Measurements from ENCODE around the gene NFKBIE.

NFKBIE gene

DNA sequence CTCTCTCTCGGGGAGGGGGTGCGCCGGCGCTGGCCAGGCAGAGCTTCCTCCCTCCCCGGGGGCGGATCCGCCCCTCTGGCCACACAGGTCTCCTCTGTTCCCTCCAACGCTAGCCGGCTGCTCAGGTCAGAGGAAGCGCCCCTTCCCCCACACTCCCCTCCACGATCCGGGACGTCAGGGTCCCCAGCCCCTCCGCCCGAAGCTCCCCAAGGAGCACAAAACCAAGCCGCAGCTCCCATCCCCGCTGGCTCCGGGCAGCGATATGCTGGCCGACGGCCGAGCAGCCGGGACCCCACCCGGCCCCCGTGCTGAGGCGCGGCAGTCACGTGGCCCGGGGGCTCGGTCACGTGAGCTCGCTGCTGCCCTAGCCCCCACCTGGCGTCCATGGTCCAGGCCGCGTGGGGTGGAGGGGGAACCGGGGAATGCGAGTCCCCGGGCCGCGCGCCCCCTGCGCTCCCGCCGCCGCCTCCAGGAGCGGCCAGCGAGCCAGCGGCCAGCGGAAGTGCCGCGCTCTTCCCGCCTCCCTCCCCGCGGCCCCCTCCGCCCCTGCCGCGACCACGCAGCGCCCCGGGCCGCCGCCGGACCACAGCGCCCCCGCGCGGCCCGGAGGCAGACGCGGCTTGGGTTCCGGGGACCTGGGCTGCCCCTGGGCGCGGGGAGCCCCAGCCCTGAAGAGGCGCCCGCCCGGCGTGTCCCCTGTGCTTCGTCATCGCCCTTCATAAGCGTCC lies 8.2 kb downstream of the NFKBIE start, which contains the start of gene SLC35B2:
TSS of gene SLC35B2 (minus strand) at position 504 of the 728 bp plus-strand sequence. CDS start at position 386, 118 bp downstream.
- TF ChIP-seq TCF4 (CRISPR knock-in tag; IDR thresholded peaks at IDR 0.05; ENCODE audit: borderline replicate concordance) (no peak), ZFP3 (CRISPR knock-in tag; IDR thresholded peaks at IDR 0.05) (0 out of 2 replicates have a peak, but pooled peaks have one; percentile 19), BACH2 (CRISPR knock-in tag; IDR thresholded peaks at IDR 0.05; ENCODE audit: borderline replicate concordance) (no peak), ZNF565 (CRISPR knock-in tag; conservative IDR thresholded peaks at IDR 0.05; ENCODE audit: low read depth) (no peak), ARNTL (CRISPR knock-in tag; IDR thresholded peaks at IDR 0.05; ENCODE audit: borderline replicate concordance, low read depth) (peak; percentile 88), CSDC2 (CRISPR knock-in tag; IDR thresholded peaks at IDR 0.05) (0 out of 2 replicates have a peak, but pooled peaks have one; percentile 23), ZC3H10 (CRISPR knock-in tag; IDR thresholded peaks at IDR 0.05) (no peak)
- TF ChIP-seq, protein P1, sequence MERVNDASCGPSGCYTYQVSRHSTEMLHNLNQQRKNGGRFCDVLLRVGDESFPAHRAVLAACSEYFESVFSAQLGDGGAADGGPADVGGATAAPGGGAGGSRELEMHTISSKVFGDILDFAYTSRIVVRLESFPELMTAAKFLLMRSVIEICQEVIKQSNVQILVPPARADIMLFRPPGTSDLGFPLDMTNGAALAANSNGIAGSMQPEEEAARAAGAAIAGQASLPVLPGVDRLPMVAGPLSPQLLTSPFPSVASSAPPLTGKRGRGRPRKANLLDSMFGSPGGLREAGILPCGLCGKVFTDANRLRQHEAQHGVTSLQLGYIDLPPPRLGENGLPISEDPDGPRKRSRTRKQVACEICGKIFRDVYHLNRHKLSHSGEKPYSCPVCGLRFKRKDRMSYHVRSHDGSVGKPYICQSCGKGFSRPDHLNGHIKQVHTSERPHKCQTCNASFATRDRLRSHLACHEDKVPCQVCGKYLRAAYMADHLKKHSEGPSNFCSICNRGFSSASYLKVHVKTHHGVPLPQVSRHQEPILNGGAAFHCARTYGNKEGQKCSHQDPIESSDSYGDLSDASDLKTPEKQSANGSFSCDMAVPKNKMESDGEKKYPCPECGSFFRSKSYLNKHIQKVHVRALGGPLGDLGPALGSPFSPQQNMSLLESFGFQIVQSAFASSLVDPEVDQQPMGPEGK (CRISPR knock-in tag; IDR thresholded peaks at IDR 0.05; ENCODE audit: borderline replicate concordance): peak; percentile 95
- peak; percentile 55 for ATAC-seq

DNA sequence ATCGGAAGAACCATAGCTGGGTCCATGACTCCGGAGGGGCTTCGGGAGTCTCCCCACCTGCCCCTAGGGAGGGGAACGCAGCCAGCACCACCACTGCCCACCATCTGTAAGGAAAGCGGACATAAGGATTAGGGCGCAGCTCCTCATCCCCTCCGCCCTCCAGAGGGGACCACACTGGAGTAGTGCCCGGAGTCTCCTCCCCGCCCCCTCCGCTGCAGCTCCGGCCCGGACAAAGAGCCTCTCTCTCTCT lies 8.7 kb downstream of the NFKBIE start:
- ATAC-seq: no peak; the same call in 2 of the 3 replicates
- TF ChIP-seq TCF4 (CRISPR knock-in tag; IDR thresholded peaks at IDR 0.05; ENCODE audit: borderline replicate concordance) (no peak), GLIS3 (CRISPR knock-in tag; IDR thresholded peaks at IDR 0.05) (no peak), RARB (CRISPR knock-in tag; IDR thresholded peaks at IDR 0.05) (no peak), ZNF70 (CRISPR knock-in tag; IDR thresholded peaks at IDR 0.05) (no peak), ZFP30 (CRISPR knock-in tag; IDR thresholded peaks at IDR 0.05) (no peak), ISL1 (CRISPR knock-in tag; IDR thresholded peaks at IDR 0.05) (no peak), ESRRG (CRISPR knock-in tag; IDR thresholded peaks at IDR 0.05) (no peak), ARNTL (CRISPR knock-in tag; IDR thresholded peaks at IDR 0.05; ENCODE audit: borderline replicate concordance, low read depth) (no peak), ZNF565 (CRISPR knock-in tag; conservative IDR thresholded peaks at IDR 0.05; ENCODE audit: low read depth) (no peak), CSDC2 (CRISPR knock-in tag; IDR thresholded peaks at IDR 0.05) (no peak), PPARA (CRISPR knock-in tag; IDR thresholded peaks at IDR 0.05; ENCODE audit: borderline replicate concordance) (no peak), BACH2 (CRISPR knock-in tag; IDR thresholded peaks at IDR 0.05; ENCODE audit: borderline replicate concordance) (no peak), ZC3H10 (CRISPR knock-in tag; IDR thresholded peaks at IDR 0.05) (no peak), ZFP3 (CRISPR knock-in tag; IDR thresholded peaks at IDR 0.05) (no peak), TOX (CRISPR knock-in tag; IDR thresholded peaks at IDR 0.05; ENCODE audit: borderline replicate concordance) (no peak)
- TF ChIP-seq, protein P1 (CRISPR knock-in tag; IDR thresholded peaks at IDR 0.05; ENCODE audit: borderline replicate concordance): no peak
- TF ChIP-seq, protein P2, sequence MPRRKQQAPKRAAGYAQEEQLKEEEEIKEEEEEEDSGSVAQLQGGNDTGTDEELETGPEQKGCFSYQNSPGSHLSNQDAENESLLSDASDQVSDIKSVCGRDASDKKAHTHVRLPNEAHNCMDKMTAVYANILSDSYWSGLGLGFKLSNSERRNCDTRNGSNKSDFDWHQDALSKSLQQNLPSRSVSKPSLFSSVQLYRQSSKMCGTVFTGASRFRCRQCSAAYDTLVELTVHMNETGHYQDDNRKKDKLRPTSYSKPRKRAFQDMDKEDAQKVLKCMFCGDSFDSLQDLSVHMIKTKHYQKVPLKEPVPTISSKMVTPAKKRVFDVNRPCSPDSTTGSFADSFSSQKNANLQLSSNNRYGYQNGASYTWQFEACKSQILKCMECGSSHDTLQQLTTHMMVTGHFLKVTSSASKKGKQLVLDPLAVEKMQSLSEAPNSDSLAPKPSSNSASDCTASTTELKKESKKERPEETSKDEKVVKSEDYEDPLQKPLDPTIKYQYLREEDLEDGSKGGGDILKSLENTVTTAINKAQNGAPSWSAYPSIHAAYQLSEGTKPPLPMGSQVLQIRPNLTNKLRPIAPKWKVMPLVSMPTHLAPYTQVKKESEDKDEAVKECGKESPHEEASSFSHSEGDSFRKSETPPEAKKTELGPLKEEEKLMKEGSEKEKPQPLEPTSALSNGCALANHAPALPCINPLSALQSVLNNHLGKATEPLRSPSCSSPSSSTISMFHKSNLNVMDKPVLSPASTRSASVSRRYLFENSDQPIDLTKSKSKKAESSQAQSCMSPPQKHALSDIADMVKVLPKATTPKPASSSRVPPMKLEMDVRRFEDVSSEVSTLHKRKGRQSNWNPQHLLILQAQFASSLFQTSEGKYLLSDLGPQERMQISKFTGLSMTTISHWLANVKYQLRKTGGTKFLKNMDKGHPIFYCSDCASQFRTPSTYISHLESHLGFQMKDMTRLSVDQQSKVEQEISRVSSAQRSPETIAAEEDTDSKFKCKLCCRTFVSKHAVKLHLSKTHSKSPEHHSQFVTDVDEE (CRISPR knock-in tag; IDR thresholded peaks at IDR 0.05): no peak
- TF ChIP-seq, protein P3, sequence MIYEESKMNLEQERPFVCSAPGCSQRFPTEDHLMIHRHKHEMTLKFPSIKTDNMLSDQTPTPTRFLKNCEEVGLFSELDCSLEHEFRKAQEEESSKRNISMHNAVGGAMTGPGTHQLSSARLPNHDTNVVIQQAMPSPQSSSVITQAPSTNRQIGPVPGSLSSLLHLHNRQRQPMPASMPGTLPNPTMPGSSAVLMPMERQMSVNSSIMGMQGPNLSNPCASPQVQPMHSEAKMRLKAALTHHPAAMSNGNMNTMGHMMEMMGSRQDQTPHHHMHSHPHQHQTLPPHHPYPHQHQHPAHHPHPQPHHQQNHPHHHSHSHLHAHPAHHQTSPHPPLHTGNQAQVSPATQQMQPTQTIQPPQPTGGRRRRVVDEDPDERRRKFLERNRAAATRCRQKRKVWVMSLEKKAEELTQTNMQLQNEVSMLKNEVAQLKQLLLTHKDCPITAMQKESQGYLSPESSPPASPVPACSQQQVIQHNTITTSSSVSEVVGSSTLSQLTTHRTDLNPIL (CRISPR knock-in tag; IDR thresholded peaks at IDR 0.05; ENCODE audit: low read depth): no peak

DNA sequence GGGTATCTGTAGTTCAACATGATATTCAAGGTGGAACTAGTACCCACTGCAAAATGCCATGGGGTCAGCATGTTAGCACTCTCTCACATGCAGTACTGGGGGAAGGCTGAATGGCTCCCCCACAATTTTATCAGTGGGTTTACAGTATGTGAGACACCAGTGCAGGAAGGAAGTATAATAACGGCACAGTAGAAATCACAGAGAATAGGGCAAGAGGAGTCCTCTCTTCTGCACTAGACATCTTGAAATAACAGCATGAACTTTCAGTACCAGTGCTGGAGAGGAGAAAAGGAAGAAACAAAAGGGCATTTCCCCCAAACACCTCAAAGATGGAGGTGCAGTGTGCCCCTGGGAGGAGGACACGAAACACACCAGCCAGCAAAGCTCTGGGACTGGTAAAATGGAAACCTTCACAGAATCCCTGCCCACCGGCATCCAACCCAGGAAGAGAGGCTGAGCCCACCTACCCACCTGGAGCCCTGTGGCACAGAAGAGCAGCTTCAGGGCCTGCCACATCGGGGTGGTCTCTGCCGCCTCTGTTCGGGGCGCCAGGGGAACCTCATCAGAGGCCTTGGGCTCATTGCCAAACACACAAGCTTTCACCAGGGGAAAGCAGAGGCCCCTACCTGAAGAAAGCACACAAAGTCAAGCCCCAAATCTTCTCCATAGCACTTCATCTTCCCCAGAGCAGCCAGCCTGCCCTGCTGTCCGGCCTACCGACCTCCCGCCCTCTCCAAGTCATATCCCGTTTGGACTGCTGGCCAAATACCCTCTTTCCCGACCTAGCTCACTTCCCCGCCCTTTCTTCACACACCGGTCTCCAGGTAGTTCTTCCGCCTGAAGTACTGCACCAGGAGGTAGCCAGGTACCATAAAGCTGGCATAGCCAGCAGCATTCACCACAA lies 9.2 kb downstream of the NFKBIE start:
- peak; percentile 26 for ATAC-seq
- no peak for TF ChIP-seq ISL1 (CRISPR knock-in tag; IDR thresholded peaks at IDR 0.05)
- TF ChIP-seq, protein P3 (CRISPR knock-in tag; IDR thresholded peaks at IDR 0.05; ENCODE audit: low read depth): no peak
- TF ChIP-seq, protein P1 (CRISPR knock-in tag; IDR thresholded peaks at IDR 0.05; ENCODE audit: borderline replicate concordance): no peak
- no peak for TF ChIP-seq RARB (CRISPR knock-in tag; IDR thresholded peaks at IDR 0.05)
- TF ChIP-seq ZNF70 (CRISPR knock-in tag; IDR thresholded peaks at IDR 0.05): no peak
- TF ChIP-seq PPARA (CRISPR knock-in tag; IDR thresholded peaks at IDR 0.05; ENCODE audit: borderline replicate concordance): no peak
- TF ChIP-seq TCF4 (CRISPR knock-in tag; IDR thresholded peaks at IDR 0.05; ENCODE audit: borderline replicate concordance): no peak
- TF ChIP-seq OSR1 (CRISPR knock-in tag; IDR thresholded peaks at IDR 0.05): no peak
- TF ChIP-seq ZC3H10 (CRISPR knock-in tag; IDR thresholded peaks at IDR 0.05): no peak
- TF ChIP-seq ZFP3 (CRISPR knock-in tag; IDR thresholded peaks at IDR 0.05): no peak
- TF ChIP-seq CSDC2 (CRISPR knock-in tag; IDR thresholded peaks at IDR 0.05): no peak
- no peak for TF ChIP-seq ESRRG (CRISPR knock-in tag; IDR thresholded peaks at IDR 0.05)
- no peak for TF ChIP-seq BACH2 (CRISPR knock-in tag; IDR thresholded peaks at IDR 0.05; ENCODE audit: borderline replicate concordance)

Measured in SK-N-SH treated with all-trans-retinoic acid at 6 μM for 48 hours (cell line).